ENCODE measurements around the gene INHA.

Gene INHA

GRCh38 chr2:219566640-219567039 lies 5.5 kb upstream of the INHA start:
- Histone ChIP-seq H3K4me3 (ENCODE audit: low read depth in 1 of 2, low read length in 1 of 2) (no peak overlapping the region), H3K36me3 (no peaks in the 10 kb centered on the region), H3K9me3 (no peaks in the 10 kb centered on the region), H3K27ac (no peak overlapping the region), H3K4me1 (ENCODE audit: control insufficient read depth in 1 of 2, insufficient read depth in 1 of 2, low read depth in 1 of 2, low read length in 1 of 2) (peaks cover 0 to 10% of the 10 kb centered on the region in 2 experiments), H3K27me3 (peaks cover 50% of the 10 kb centered on the region)
- TF ChIP-seq, protein P1, sequence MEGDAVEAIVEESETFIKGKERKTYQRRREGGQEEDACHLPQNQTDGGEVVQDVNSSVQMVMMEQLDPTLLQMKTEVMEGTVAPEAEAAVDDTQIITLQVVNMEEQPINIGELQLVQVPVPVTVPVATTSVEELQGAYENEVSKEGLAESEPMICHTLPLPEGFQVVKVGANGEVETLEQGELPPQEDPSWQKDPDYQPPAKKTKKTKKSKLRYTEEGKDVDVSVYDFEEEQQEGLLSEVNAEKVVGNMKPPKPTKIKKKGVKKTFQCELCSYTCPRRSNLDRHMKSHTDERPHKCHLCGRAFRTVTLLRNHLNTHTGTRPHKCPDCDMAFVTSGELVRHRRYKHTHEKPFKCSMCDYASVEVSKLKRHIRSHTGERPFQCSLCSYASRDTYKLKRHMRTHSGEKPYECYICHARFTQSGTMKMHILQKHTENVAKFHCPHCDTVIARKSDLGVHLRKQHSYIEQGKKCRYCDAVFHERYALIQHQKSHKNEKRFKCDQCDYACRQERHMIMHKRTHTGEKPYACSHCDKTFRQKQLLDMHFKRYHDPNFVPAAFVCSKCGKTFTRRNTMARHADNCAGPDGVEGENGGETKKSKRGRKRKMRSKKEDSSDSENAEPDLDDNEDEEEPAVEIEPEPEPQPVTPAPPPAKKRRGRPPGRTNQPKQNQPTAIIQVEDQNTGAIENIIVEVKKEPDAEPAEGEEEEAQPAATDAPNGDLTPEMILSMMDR (IDR thresholded peaks at IDR 0.05): no peak

- Histone ChIP-seq H3K4me1 (ENCODE audit: control insufficient read depth in 1 of 2, insufficient read depth in 1 of 2, low read depth in 1 of 2, low read length in 1 of 2) (peaks cover 0 to 10% of the 10 kb centered on the region in 2 experiments), H3K36me3 (no peaks in the 10 kb centered on the region), H3K27me3 (peaks cover 55% of the 10 kb centered on the region), H3K4me3 (ENCODE audit: low read depth in 1 of 2, low read length in 1 of 2) (no peak overlapping the region), H3K27ac (no peak overlapping the region), H3K9me3 (no peaks in the 10 kb centered on the region)
- TF ChIP-seq, protein P1 (IDR thresholded peaks at IDR 0.05): no peak
Measured at GRCh38 chr2:219567131-219567530, 5.0 kb upstream of the INHA start.

GRCh38 chr2:219567791-219568361 lies 4.2 kb upstream of the INHA start:
- Histone ChIP-seq H3K27ac (no peak overlapping the region), H3K4me3 (ENCODE audit: low read depth in 1 of 2, low read length in 1 of 2) (no peak overlapping the region), H3K4me1 (ENCODE audit: control insufficient read depth in 1 of 2, insufficient read depth in 1 of 2, low read depth in 1 of 2, low read length in 1 of 2) (peaks cover 0 to 10% of the 10 kb centered on the region in 2 experiments), H3K9me3 (no peaks in the 10 kb centered on the region), H3K36me3 (no peaks in the 10 kb centered on the region), H3K27me3 (peaks cover 62% of the 10 kb centered on the region)
- TF ChIP-seq, protein P1 (IDR thresholded peaks at IDR 0.05): no peak

DNA sequence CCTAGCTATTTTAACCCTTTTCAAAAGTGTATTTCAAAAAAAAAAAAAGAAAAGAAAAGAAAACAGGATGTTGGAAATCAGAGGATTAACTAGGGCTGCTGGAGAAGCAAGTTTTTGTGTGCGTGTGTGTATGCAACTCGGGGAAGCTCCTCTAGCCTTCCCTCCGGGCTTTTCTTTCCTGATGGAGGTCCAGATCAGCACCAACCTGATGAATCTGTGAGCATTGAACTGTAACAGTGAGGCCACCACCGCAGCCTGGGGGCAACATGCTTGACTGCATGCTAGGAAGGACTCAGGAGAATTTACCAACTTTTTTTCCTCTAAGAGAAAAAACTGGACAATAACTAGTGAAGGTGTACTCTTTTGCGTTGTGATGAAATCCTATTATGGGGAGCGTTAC lies 3.1 kb upstream of the INHA start:
- peaks cover 74% of the 10 kb centered on the region for H3K27me3 ChIP-seq
- H3K4me1 ChIP-seq (ENCODE audit: control insufficient read depth in 1 of 2, insufficient read depth in 1 of 2, low read depth in 1 of 2, low read length in 1 of 2): peaks cover 0 to 10% of the 10 kb centered on the region in 2 experiments
- no peak overlapping the region for H3K27ac ChIP-seq
- TF ChIP-seq, protein P1 (IDR thresholded peaks at IDR 0.05): no peak
- no peaks in the 10 kb centered on the region for H3K9me3 ChIP-seq
- H3K4me3 ChIP-seq (ENCODE audit: low read depth in 1 of 2, low read length in 1 of 2): no peak overlapping the region
- no peaks in the 10 kb centered on the region for H3K36me3 ChIP-seq

GRCh38 chr2:219569635-219570034 lies 2.5 kb upstream of the INHA start:
- no peak overlapping the region for H3K27ac ChIP-seq
- H3K4me1 ChIP-seq (ENCODE audit: control insufficient read depth in 1 of 2, insufficient read depth in 1 of 2, low read depth in 1 of 2, low read length in 1 of 2): peaks cover 0 to 10% of the 10 kb centered on the region in 2 experiments
- no peaks in the 10 kb centered on the region for H3K9me3 ChIP-seq
- peaks cover 75% of the 10 kb centered on the region for H3K27me3 ChIP-seq
- H3K36me3 ChIP-seq: no peaks in the 10 kb centered on the region
- TF ChIP-seq, protein P1 (IDR thresholded peaks at IDR 0.05): no peak
- no peak overlapping the region for H3K4me3 ChIP-seq (ENCODE audit: low read depth in 1 of 2, low read length in 1 of 2)
